ENCODE data around the gene DAPK2. TPM values are rescaled to one million over a fixed set of nuclear protein-coding genes. Genes with fewer than 3 reads are reported as not detected.
A peak's percentile ranks its signal among the peaks of the same experiment; 100 is the strongest.

Gene DAPK2
- total and polyA plus RNA-seq, 2 of the 13 experiments (the other 11 are each of a cell fraction or from before 2014, with no cell fraction given), result 0.33 to 0.63 TPM

DNA sequence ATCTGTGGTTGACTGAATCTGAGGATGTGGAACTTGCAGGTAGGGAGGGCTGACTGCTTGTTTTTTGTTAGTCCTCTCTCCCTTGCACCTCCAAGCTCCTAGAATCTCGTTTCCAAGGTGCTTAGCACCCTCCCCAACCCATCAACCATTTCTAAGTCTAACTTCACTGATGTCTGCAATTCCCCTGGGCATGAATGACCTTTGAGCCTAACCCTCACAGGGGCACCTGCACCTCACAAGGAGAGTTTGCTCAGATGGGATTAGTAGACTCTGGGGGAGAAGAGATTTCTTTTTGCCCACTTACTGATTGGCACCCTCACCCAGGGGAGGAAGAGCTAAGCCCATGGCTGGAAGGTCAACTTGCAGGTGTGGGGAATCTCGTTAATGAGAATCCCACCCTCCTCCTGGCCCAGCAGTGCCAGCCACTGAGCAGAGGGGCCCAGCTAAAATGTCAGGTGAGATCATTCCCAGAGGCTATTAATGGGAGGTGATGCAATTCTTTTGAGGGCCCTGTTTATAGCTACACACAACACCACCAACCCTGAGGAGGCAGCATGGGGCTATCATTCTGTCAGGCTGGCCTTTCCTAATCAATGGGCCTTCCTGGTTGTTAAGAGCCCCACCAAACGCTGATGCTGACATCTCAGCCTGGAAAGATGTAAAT is 130.9 kb downstream of the DAPK2 start:
- no peak for FAIRE-seq
- intact Hi-C loops (cut with micrococcal nuclease; ENCODE audit: unreplicated experiment), result no loop called here
- ATAC-seq, result peak; percentile 40; the same call in 2 of the 3 replicates

More for the DNA sequence above, 130.9 kb downstream of the DAPK2 start:
- no peak for TF ChIP-seq SPEN (CRISPR knock-in tag; IDR thresholded peaks at IDR 0.05; ENCODE audit: low read depth)
- peak; percentile 73; the same call in 1 of the 2 replicates for TF ChIP-seq CEBPB (IDR thresholded peaks at IDR 0.05; ENCODE audit: borderline replicate concordance, low read depth, low read length)
- no peak for TF ChIP-seq JUNB (CRISPR knock-in tag; IDR thresholded peaks at IDR 0.05; ENCODE audit: borderline replicate concordance)
- TF ChIP-seq ZKSCAN8 (CRISPR knock-in tag; IDR thresholded peaks at IDR 0.05; ENCODE audit: borderline replicate concordance), result no peak
- TF ChIP-seq, protein P1, sequence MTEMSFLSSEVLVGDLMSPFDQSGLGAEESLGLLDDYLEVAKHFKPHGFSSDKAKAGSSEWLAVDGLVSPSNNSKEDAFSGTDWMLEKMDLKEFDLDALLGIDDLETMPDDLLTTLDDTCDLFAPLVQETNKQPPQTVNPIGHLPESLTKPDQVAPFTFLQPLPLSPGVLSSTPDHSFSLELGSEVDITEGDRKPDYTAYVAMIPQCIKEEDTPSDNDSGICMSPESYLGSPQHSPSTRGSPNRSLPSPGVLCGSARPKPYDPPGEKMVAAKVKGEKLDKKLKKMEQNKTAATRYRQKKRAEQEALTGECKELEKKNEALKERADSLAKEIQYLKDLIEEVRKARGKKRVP (CRISPR knock-in tag; IDR thresholded peaks at IDR 0.05), result peak in 1 of 2 experiments; percentile 41; a peak in 1 of 4 replicates
- TF ChIP-seq THYN1 (CRISPR knock-in tag; IDR thresholded peaks at IDR 0.05; ENCODE audit: borderline replicate concordance, low read depth), result no peak
- TF ChIP-seq ZBTB42 (CRISPR knock-in tag; IDR thresholded peaks at IDR 0.05), result no peak
- TF ChIP-seq ZFP90 (CRISPR knock-in tag; IDR thresholded peaks at IDR 0.05; ENCODE audit: borderline replicate concordance), result no peak
- TF ChIP-seq POLR2AphosphoS5 (IDR thresholded peaks at IDR 0.05; ENCODE audit: low read depth, low read length), result no peak
- peak; percentile 34; the same call in 1 of the 2 replicates for TF ChIP-seq CEBPG (CRISPR knock-in tag; IDR thresholded peaks at IDR 0.05)
- 0 out of 2 replicates have a peak, but pooled peaks have one; percentile 18 for TF ChIP-seq ZFX (CRISPR knock-in tag; IDR thresholded peaks at IDR 0.05; ENCODE audit: low read depth)
- no peak for TF ChIP-seq ZBTB8A (CRISPR knock-in tag; IDR thresholded peaks at IDR 0.05; ENCODE audit: borderline replicate concordance, low read depth)
- no peak for TF ChIP-seq NR2F2 (IDR thresholded peaks at IDR 0.05; ENCODE audit: borderline replicate concordance, low read depth)
- TF ChIP-seq, protein P2, sequence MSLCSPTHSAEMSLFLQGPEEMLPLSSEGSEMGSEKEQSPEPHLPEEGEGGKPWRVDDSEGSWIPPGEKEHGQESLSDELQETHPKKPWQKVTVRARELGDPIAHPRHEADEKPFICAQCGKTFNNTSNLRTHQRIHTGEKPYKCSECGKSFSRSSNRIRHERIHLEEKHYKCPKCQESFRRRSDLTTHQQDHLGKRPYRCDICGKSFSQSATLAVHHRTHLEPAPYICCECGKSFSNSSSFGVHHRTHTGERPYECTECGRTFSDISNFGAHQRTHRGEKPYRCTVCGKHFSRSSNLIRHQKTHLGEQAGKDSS (CRISPR knock-in tag; IDR thresholded peaks at IDR 0.05; ENCODE audit: borderline replicate concordance, low read depth), result no peak
- TF ChIP-seq ZNF180 (CRISPR knock-in tag; IDR thresholded peaks at IDR 0.05; ENCODE audit: borderline replicate concordance, low read depth), result no peak
- TF ChIP-seq, protein P3, sequence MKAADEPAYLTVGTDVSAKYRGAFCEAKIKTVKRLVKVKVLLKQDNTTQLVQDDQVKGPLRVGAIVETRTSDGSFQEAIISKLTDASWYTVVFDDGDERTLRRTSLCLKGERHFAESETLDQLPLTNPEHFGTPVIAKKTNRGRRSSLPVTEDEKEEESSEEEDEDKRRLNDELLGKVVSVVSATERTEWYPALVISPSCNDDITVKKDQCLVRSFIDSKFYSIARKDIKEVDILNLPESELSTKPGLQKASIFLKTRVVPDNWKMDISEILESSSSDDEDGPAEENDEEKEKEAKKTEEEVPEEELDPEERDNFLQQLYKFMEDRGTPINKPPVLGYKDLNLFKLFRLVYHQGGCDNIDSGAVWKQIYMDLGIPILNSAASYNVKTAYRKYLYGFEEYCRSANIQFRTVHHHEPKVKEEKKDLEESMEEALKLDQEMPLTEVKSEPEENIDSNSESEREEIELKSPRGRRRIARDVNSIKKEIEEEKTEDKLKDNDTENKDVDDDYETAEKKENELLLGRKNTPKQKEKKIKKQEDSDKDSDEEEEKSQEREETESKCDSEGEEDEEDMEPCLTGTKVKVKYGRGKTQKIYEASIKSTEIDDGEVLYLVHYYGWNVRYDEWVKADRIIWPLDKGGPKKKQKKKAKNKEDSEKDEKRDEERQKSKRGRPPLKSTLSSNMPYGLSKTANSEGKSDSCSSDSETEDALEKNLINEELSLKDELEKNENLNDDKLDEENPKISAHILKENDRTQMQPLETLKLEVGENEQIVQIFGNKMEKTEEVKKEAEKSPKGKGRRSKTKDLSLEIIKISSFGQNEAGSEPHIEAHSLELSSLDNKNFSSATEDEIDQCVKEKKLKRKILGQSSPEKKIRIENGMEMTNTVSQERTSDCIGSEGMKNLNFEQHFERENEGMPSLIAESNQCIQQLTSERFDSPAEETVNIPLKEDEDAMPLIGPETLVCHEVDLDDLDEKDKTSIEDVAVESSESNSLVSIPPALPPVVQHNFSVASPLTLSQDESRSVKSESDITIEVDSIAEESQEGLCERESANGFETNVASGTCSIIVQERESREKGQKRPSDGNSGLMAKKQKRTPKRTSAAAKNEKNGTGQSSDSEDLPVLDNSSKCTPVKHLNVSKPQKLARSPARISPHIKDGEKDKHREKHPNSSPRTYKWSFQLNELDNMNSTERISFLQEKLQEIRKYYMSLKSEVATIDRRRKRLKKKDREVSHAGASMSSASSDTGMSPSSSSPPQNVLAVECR (CRISPR knock-in tag; IDR thresholded peaks at IDR 0.05; ENCODE audit: borderline replicate concordance), result no peak
- POLR2A ChIA-PET, result no interaction called here
- no peaks in the 10 kb centered on the region for H3K36me3 ChIP-seq (replicated peaks in 1 of 2; ENCODE audit: control insufficient read depth in 1 of 2, insufficient read depth in 2 of 2, low read length in 2 of 2)
- peaks cover 56% of the 10 kb centered on the region for H3K4me1 ChIP-seq (ENCODE audit: insufficient read depth, low read length)
- in situ Hi-C loops (cut with HindIII; ENCODE audit: extremely low pct_ligation_motif_present, low pct_unique_long_range_greater_than_20kb), result no loop called here
- 0% methylated on average over 2 of the region's 3 CpGs for WGBS (ENCODE audit: low lambda C conversion rate)
- peaks cover 0 to 2% of the 10 kb centered on the region in 2 experiments; a peak in 3 of 5 replicates for H3K27me3 ChIP-seq (ENCODE audit: control insufficient read depth in 1 of 2, insufficient read depth in 2 of 2, low read length in 2 of 2)
- CTCF ChIA-PET (ENCODE audit: low intra/inter-chr PET ratio, low total read pairs), result no interaction called here
- H3K9me3 ChIP-seq (ENCODE audit: low read length), result no peaks in the 10 kb centered on the region
- DNase-seq (ENCODE audit: low spot score), result no peak
- H3K4me3 ChIP-seq (replicated peaks in 1 of 3; ENCODE audit: insufficient read depth in 1 of 3, low read depth in 2 of 3, low read length in 3 of 3), result no peak overlapping the region
- no peak overlapping the region for H3K9ac ChIP-seq (ENCODE audit: insufficient read depth, low read depth, low read length)
- peak overlapping the region; percentile 24; the same call in 1 of the 2 replicates for H3K4me2 ChIP-seq (ENCODE audit: low read depth, low read length)
- no peaks in the 10 kb centered on the region for H4K20me1 ChIP-seq (ENCODE audit: insufficient read depth, low read length)
- no peak overlapping the region for H3K27ac ChIP-seq (ENCODE audit: extremely low read length, insufficient read depth, low read length)
- BruUV-seq (replicated peaks), result no TSS peak
- H2AFZ ChIP-seq (ENCODE audit: low read length), result no peak overlapping the region
- no peaks in the 10 kb centered on the region for H3K79me2 ChIP-seq (ENCODE audit: insufficient read depth, low read length)

Measured in HepG2 (cell line).